SK-N-SH (cell line): ENCODE data around the gene POC5. TPM values are rescaled to one million over a fixed set of nuclear protein-coding genes. Genes with fewer than 3 reads are reported as not detected.

Experiments used
- CTCF ChIA-PET: fragments of 300-600, 350-600 bp; formaldehyde crosslinking; extraction: SDS; loops from one replicate; lab custom pipeline; 2021; lab: Yijun Ruan, JAX
- POLR2A ChIA-PET: fragments of 350-600 bp; sonication (Branson Sonifier 250); formaldehyde crosslinking; extraction: SDS; loops from one replicate; lab custom pipeline; 2020; ENCODE audit warnings: antibody characterized with exemption, inconsistent platforms; lab: Yijun Ruan, JAX
- DNase-seq: peaks from one replicate; pipeline ENCODE4 v3.0.0; 2012
- H2AFZ ChIP-seq: fragments of 200-600 bp; sonication (generic); 2 replicates; pipeline ENCODE4 v1.8.1; 2016; ENCODE audit warnings: antibody characterized with exemption, mild to moderate bottlenecking, low read depth
- H3F3A ChIP-seq: fragments of 200-600 bp; sonication (generic); replicated peaks from 2 replicates; pipeline ENCODE3; 2016; ENCODE audit warnings: antibody characterized with exemption, mild to moderate bottlenecking; ENCODE audit not compliant: insufficient read depth
- H3K27ac ChIP-seq, 2 experiments: fragments of 200-500 bp in 1 of 2; fragments of 200-600 bp in 1 of 2; sonication (Bioruptor generic) in 1 of 2; sonication (generic), shearing (Covaris generic) in 1 of 2; 2 replicates each; pipeline versions ENCODE4 v1.5.1 to v1.6.1; 2014 to 2016; ENCODE audit warnings: low read depth in 2 of 2, inconsistent platforms in 1 of 2, low read length in 1 of 2, mild to moderate bottlenecking in 1 of 2, mixed read lengths in 1 of 2
- H3K27me3 ChIP-seq: fragments of 200-600 bp; sonication (generic), shearing (Covaris generic); 2 replicates; pipeline ENCODE4 v1.6.1; 2016; ENCODE audit warnings: mixed run types; ENCODE audit not compliant: insufficient read depth
- H3K36me3 ChIP-seq, 2 experiments: fragments of 200-500 bp in 1 of 2; fragments of 200-600 bp in 1 of 2; sonication (Bioruptor generic) in 1 of 2; sonication (generic) in 1 of 2; replicated peaks in 1 of 2; 2 replicates each; pipeline versions ENCODE3 to v1.5.1; 2014 to 2016; ENCODE audit warnings: low read length in 1 of 2, mild to moderate bottlenecking in 1 of 2; ENCODE audit not compliant: insufficient read depth in 2 of 2, control insufficient read depth in 1 of 2
- H3K4me1 ChIP-seq, 2 experiments: fragments of 200-500 bp in 1 of 2; fragments of 200-600 bp in 1 of 2; sonication (Bioruptor generic) in 1 of 2; sonication (generic), shearing (Covaris generic) in 1 of 2; 2 replicates each; pipeline versions ENCODE4 v1.5.1 to v1.6.1; 2014 to 2016; ENCODE audit warnings: low read depth in 1 of 2, low read length in 1 of 2, mixed run types in 1 of 2; ENCODE audit not compliant: insufficient read depth in 2 of 2, control insufficient read depth in 1 of 2
- H3K4me2 ChIP-seq: fragments of 200-600 bp; sonication (generic), shearing (Covaris generic); 2 replicates; pipeline ENCODE4 v1.6.1; 2017; ENCODE audit warnings: mixed run types
- H3K4me3 ChIP-seq, 2 experiments: fragments of 200-500 bp in 1 of 2; fragments of 200-600 bp in 1 of 2; sonication (Bioruptor generic) in 1 of 2; sonication (generic), shearing (Covaris generic) in 1 of 2; 2 replicates each; pipeline versions ENCODE4 v1.5.1 to v1.8.1; 2014 to 2016; ENCODE audit warnings: low read depth in 2 of 2, inconsistent platforms in 1 of 2, low read length in 1 of 2, mild to moderate bottlenecking in 1 of 2, mixed read lengths in 1 of 2, moderate library complexity in 1 of 2
- H3K79me2 ChIP-seq: fragments of 200-600 bp; sonication (generic); 2 replicates; pipeline ENCODE4 v1.8.1; 2017; ENCODE audit warnings: mild to moderate bottlenecking; ENCODE audit not compliant: insufficient read depth
- H3K9ac ChIP-seq: fragments of 200-600 bp; sonication (generic); 2 replicates; pipeline ENCODE4 v1.6.1; 2017; ENCODE audit warnings: mixed run types
- H3K9me2 ChIP-seq: fragments of 200-600 bp; sonication (generic); 2 replicates; pipeline ENCODE4 v1.6.1; 2017; ENCODE audit warnings: mixed run types
- H3K9me3 ChIP-seq: fragments of 200-600 bp; sonication (generic); 2 replicates; pipeline ENCODE4 v1.6.1; 2017; ENCODE audit warnings: mixed run types, mild to moderate bottlenecking, moderate library complexity
- H4K20me1 ChIP-seq: fragments of 200-600 bp; sonication (generic); 2 replicates; pipeline ENCODE4 v1.6.1; 2017; ENCODE audit warnings: mild to moderate bottlenecking, mixed run types; ENCODE audit not compliant: insufficient read depth
- CHD2 ChIP-seq: fragments of 150-350 bp; IDR thresholded peaks from 2 replicates; pipeline ENCODE4 v1.6.1; 2018; ENCODE audit warnings: low read length; ENCODE audit not compliant: partially characterized antibody
- CTCF ChIP-seq: fragments of 200-600 bp; sonication (generic); IDR thresholded peaks from 2 replicates; pipeline ENCODE4 v1.6.1; 2017; ENCODE audit warnings: antibody characterized with exemption, mild to moderate bottlenecking, moderate library complexity
- EP300 ChIP-seq, 2 experiments: IDR thresholded peaks; 2 replicates each; pipeline versions ENCODE4 v1.4.0 to v1.6.1; 2012; ENCODE audit warnings: borderline replicate concordance in 1 of 2, low read depth in 1 of 2, low read length in 1 of 2
- EZH2phosphoT487 ChIP-seq: fragments of 200-600 bp; sonication (generic); IDR thresholded peaks from 2 replicates; pipeline ENCODE4 v1.6.1; 2017; ENCODE audit warnings: low read depth, mixed run types, mild to moderate bottlenecking, antibody characterized with exemption, moderate library complexity, borderline replicate concordance
- JUND ChIP-seq: IDR thresholded peaks from 2 replicates; pipeline ENCODE4 v1.4.0; 2012
- MAX ChIP-seq: IDR thresholded peaks from 2 replicates; pipeline ENCODE4 v1.4.0; 2012; ENCODE audit warnings: low read depth
- MEF2A ChIP-seq: IDR thresholded peaks from 2 replicates; pipeline ENCODE4 v1.4.0; 2012; ENCODE audit warnings: low read depth, borderline replicate concordance
- MXI1 ChIP-seq: IDR thresholded peaks from 2 replicates; pipeline ENCODE4 v1.6.1; 2012; ENCODE audit warnings: mild to moderate bottlenecking, low read depth, low read length, improper control_type of control experiment
- NRF1 ChIP-seq: IDR thresholded peaks from 2 replicates; pipeline ENCODE4 v1.6.1; 2012; ENCODE audit warnings: low read depth, mild to moderate bottlenecking, low read length
- PBX3 ChIP-seq: IDR thresholded peaks from 2 replicates; pipeline ENCODE4; 2012
- POLR2AphosphoS5 ChIP-seq: IDR thresholded peaks from 2 replicates; pipeline ENCODE4 v1.6.1; 2012; ENCODE audit warnings: low read depth, low read length
- REST ChIP-seq: IDR thresholded peaks from 2 replicates; pipeline ENCODE4 v1.6.1; 2012; ENCODE audit warnings: mild to moderate bottlenecking, low read depth, low read length, moderate library complexity
- RFX5 ChIP-seq: IDR thresholded peaks from 2 replicates; pipeline ENCODE4 v1.6.1; 2012; ENCODE audit warnings: mild to moderate bottlenecking, improper control_type of control experiment, low read length
- RXRA ChIP-seq: IDR thresholded peaks from 2 replicates; pipeline ENCODE4 v1.4.0; 2012; ENCODE audit warnings: low read depth, mild to moderate bottlenecking, borderline replicate concordance
- TCF12 ChIP-seq: IDR thresholded peaks from 2 replicates; pipeline ENCODE4 v1.4.0; 2012
- USF1 ChIP-seq: IDR thresholded peaks from 2 replicates; pipeline ENCODE4 v1.4.0; 2012; ENCODE audit warnings: low read depth, borderline replicate concordance
- YY1 ChIP-seq: IDR thresholded peaks from 2 replicates; pipeline ENCODE4 v1.4.0; 2012; ENCODE audit warnings: low read depth, mild to moderate bottlenecking
- WGBS: methylation state at CpG from one replicate; pipeline ENCODE4 v1.1.6; 2017; ENCODE audit warnings: low lambda C conversion rate; 5-methylcytosine and 5-hydroxymethylcytosine counted together
- polyA plus RNA-seq, 3 experiments: library from polyadenylated mRNA; depleted of rRNA; stranded (reverse); fragments of >200 nt; gene quantifications; 2 replicates each; pipeline ENCODE4 v1.2.3, GENCODE V29; 2012

POC5 gene
- polyA plus RNA-seq, 1 of the 3 experiments (the other 2 are of a cell fraction), result 15.9 TPM

- H3K79me2 ChIP-seq, result no peaks in the 10 kb centered on the region
- POLR2A ChIA-PET, result no interaction called here
- H4K20me1 ChIP-seq, result no peaks in the 10 kb centered on the region
- no peaks in the 10 kb centered on the region for H3F3A ChIP-seq
- no peaks in the 10 kb centered on the region for H3K9me3 ChIP-seq
- 12% methylated on average over 2 of the region's 2 CpGs for WGBS
- no peak overlapping the region for H3K4me3 ChIP-seq
- no peak overlapping the region for H3K27ac ChIP-seq
- peaks cover 0 to 3% of the 10 kb centered on the region in 2 experiments; a peak in 1 of 4 replicates for H3K4me1 ChIP-seq
- H3K27me3 ChIP-seq, result no peaks in the 10 kb centered on the region
- H3K36me3 ChIP-seq, result no peaks in the 10 kb centered on the region
- DNase-seq, result no peak
- no peaks in the 10 kb centered on the region; the same call in 1 of the 2 replicates for H3K9me2 ChIP-seq
- H3K4me2 ChIP-seq, result no peak overlapping the region
- H3K9ac ChIP-seq, result no peak overlapping the region
- H2AFZ ChIP-seq, result no peak overlapping the region
- TF ChIP-seq CTCF (no peak), MAX (no peak), MXI1 (no peak), RXRA (no peak), YY1 (no peak), RFX5 (no peak), EZH2phosphoT487 (no peak), POLR2AphosphoS5 (no peak), NRF1 (no peak), USF1 (no peak), CHD2 (no peak), TCF12 (no peak), JUND (no peak), MEF2A (no peak), EP300 (IDR thresholded peaks at IDR 0.05; ENCODE audit: borderline replicate concordance in 1 of 2, low read depth in 1 of 2, low read length in 1 of 2) (no peak), REST (no peak), PBX3 (no peak)
- CTCF ChIA-PET, result interaction anchor here (1.1 kb wide), 1 partner anchor 788 kb away, joined by 3 read pairs; no protein-coding TSS in a partner anchor
Observed at GRCh38 chr5:75756211-75756610, 39.0 kb upstream of the POC5 start.
